NCI-H2081 treated with DMSO at 0.1 percent for 48 hours (cell line): ENCODE measurements around the gene OSMR.

ENCODE experiments used
- DNase-seq: peaks from one replicate; lab custom pipeline; 2025; lab: John Stamatoyannopoulos, UW

The OSMR gene

GRCh38 chr5:38871790-38872551 lies 26.2 kb downstream of the OSMR start:
- no peak for DNase-seq

GRCh38 chr5:38872826-38873225 lies 27.0 kb downstream of the OSMR start:
- DNase-seq: no peak

- no peak for DNase-seq
Measured at GRCh38 chr5:38874948-38875456, 29.2 kb downstream of the OSMR start.

- no peak for DNase-seq
Measured at GRCh38 chr5:38878391-38879077, 32.7 kb downstream of the OSMR start.

- no peak for DNase-seq
Measured at GRCh38 chr5:38879078-38879460, 33.3 kb downstream of the OSMR start.

GRCh38 chr5:38883842-38884241 lies 38.0 kb downstream of the OSMR start:
- DNase-seq: no peak

- DNase-seq: no peak
Measured at GRCh38 chr5:38885208-38885607, 39.4 kb downstream of the OSMR start.

GRCh38 chr5:38888041-38888440 lies 42.2 kb downstream of the OSMR start:
- DNase-seq: no peak

- DNase-seq: no peak
Measured at GRCh38 chr5:38889424-38889823, 43.6 kb downstream of the OSMR start.

- no peak for DNase-seq
Measured at GRCh38 chr5:38891563-38891962, 45.8 kb downstream of the OSMR start.

GRCh38 chr5:38892363-38892762 lies 46.6 kb downstream of the OSMR start:
- no peak for DNase-seq

GRCh38 chr5:38896760-38897159 lies 50.9 kb downstream of the OSMR start:
- no peak for DNase-seq

GRCh38 chr5:38899936-38900335 lies 54.1 kb downstream of the OSMR start:
- no peak for DNase-seq

- DNase-seq: no peak
Measured at GRCh38 chr5:38905516-38905915, 59.7 kb downstream of the OSMR start.

- no peak for DNase-seq
Measured at GRCh38 chr5:38906503-38906902, 60.7 kb downstream of the OSMR start.

GRCh38 chr5:38911933-38912332 lies 66.1 kb downstream of the OSMR start:
- no peak for DNase-seq

- DNase-seq: no peak
Measured at GRCh38 chr5:38913714-38914113, 67.9 kb downstream of the OSMR start.

- DNase-seq: no peak
Measured at GRCh38 chr5:38916802-38917201, 71.0 kb downstream of the OSMR start.

GRCh38 chr5:38921174-38921573 lies 75.4 kb downstream of the OSMR start:
- no peak for DNase-seq

- peak; percentile 33 for DNase-seq
Measured at GRCh38 chr5:38922199-38922598, 76.4 kb downstream of the OSMR start.

GRCh38 chr5:38923661-38924451 lies 78.0 kb downstream of the OSMR start:
- no peak for DNase-seq

GRCh38 chr5:38925154-38925925 lies 79.5 kb downstream of the OSMR start:
- DNase-seq: no peak
